ENCODE data around the gene APLNR.

The APLNR gene

GRCh38 chr11:57248780-57249383, 11.8 kb upstream of the APLNR start:
- Histone ChIP-seq H4K20me1 (ENCODE audit: insufficient read depth, low read length) (no peaks in the 10 kb centered on the region), H3K36me3 (ENCODE audit: insufficient read depth, low read length) (no peaks in the 10 kb centered on the region), H3K4me1 (ENCODE audit: insufficient read depth, low read length) (no peaks in the 10 kb centered on the region), H3K27me3 (ENCODE audit: insufficient read depth, low read length, poor library complexity) (peaks cover 10% of the 10 kb centered on the region), H3K4me2 (ENCODE audit: insufficient read depth, low read length) (no peak overlapping the region), H3K79me2 (ENCODE audit: insufficient read depth, low read length) (no peaks in the 10 kb centered on the region), H3K9ac (ENCODE audit: low read depth, low read length) (no peak overlapping the region), H2AFZ (ENCODE audit: low read depth, low read length) (no peak overlapping the region; the same call in 1 of the 2 replicates), H3K4me3 (ENCODE audit: low read depth in 1 of 2, low read length in 2 of 2) (no peak overlapping the region), H3K9me3 (ENCODE audit: insufficient read depth, low read length, severe bottlenecking) (no peaks in the 10 kb centered on the region), H3K27ac (ENCODE audit: low read length) (no peak overlapping the region)
- ATAC-seq (ENCODE audit: insufficient read depth, low read depth) (peak; percentile 72), DNase-seq (peak; percentile 32)
- peak; percentile 61 for TF ChIP-seq CTCF (IDR thresholded peaks at IDR 0.05; ENCODE audit: borderline replicate concordance, extremely low read depth, low read length, poor library complexity, severe bottlenecking)
- no peak for TF ChIP-seq EZH2 (IDR thresholded peaks at IDR 0.05; ENCODE audit: borderline replicate concordance, low read depth, low read length, severe bottlenecking)

- Histone ChIP-seq H2AFZ (ENCODE audit: low read depth, low read length) (no peak overlapping the region), H3K27me3 (ENCODE audit: insufficient read depth, low read length, poor library complexity) (no peaks in the 10 kb centered on the region), H4K20me1 (ENCODE audit: insufficient read depth, low read length) (peaks cover 3% of the 10 kb centered on the region; the same call in 1 of the 2 replicates), H3K4me3 (ENCODE audit: low read depth in 1 of 2, low read length in 2 of 2) (no peak overlapping the region), H3K9ac (ENCODE audit: low read depth, low read length) (no peak overlapping the region), H3K79me2 (ENCODE audit: insufficient read depth, low read length) (no peaks in the 10 kb centered on the region), H3K4me2 (ENCODE audit: insufficient read depth, low read length) (no peak overlapping the region), H3K36me3 (ENCODE audit: insufficient read depth, low read length) (no peaks in the 10 kb centered on the region), H3K9me3 (ENCODE audit: insufficient read depth, low read length, severe bottlenecking) (no peaks in the 10 kb centered on the region), H3K4me1 (ENCODE audit: insufficient read depth, low read length) (no peaks in the 10 kb centered on the region), H3K27ac (ENCODE audit: low read length) (no peak overlapping the region)
- ATAC-seq (ENCODE audit: insufficient read depth, low read depth) (no peak), DNase-seq (no peak)
- TF ChIP-seq CTCF (IDR thresholded peaks at IDR 0.05; ENCODE audit: borderline replicate concordance, extremely low read depth, low read length, poor library complexity, severe bottlenecking), result no peak
- TF ChIP-seq EZH2 (IDR thresholded peaks at IDR 0.05; ENCODE audit: borderline replicate concordance, low read depth, low read length, severe bottlenecking), result no peak
These were observed 7.9 kb upstream of the APLNR start for GRCh38 chr11:57244911-57245310.

GRCh38 chr11:57241353-57241972, 4.4 kb upstream of the APLNR start:
- no peak overlapping the region for H3K27ac ChIP-seq (ENCODE audit: low read length)
- H3K4me1 ChIP-seq (ENCODE audit: insufficient read depth, low read length), result no peaks in the 10 kb centered on the region
- no peak for ATAC-seq (ENCODE audit: insufficient read depth, low read depth)
- H3K27me3 ChIP-seq (ENCODE audit: insufficient read depth, low read length, poor library complexity), result no peaks in the 10 kb centered on the region
- no peak for DNase-seq
- H3K9me3 ChIP-seq (ENCODE audit: insufficient read depth, low read length, severe bottlenecking), result no peaks in the 10 kb centered on the region
- H3K36me3 ChIP-seq (ENCODE audit: insufficient read depth, low read length), result no peaks in the 10 kb centered on the region
- TF ChIP-seq EZH2 (IDR thresholded peaks at IDR 0.05; ENCODE audit: borderline replicate concordance, low read depth, low read length, severe bottlenecking) (no peak), CTCF (IDR thresholded peaks at IDR 0.05; ENCODE audit: borderline replicate concordance, extremely low read depth, low read length, poor library complexity, severe bottlenecking) (no peak)
- H3K4me3 ChIP-seq (ENCODE audit: low read depth in 1 of 2, low read length in 2 of 2), result no peak overlapping the region
- no peak overlapping the region for H2AFZ ChIP-seq (ENCODE audit: low read depth, low read length)
- H3K4me2 ChIP-seq (ENCODE audit: insufficient read depth, low read length), result no peak overlapping the region
- H3K79me2 ChIP-seq (ENCODE audit: insufficient read depth, low read length), result no peaks in the 10 kb centered on the region
- H3K9ac ChIP-seq (ENCODE audit: low read depth, low read length), result no peak overlapping the region
- H4K20me1 ChIP-seq (ENCODE audit: insufficient read depth, low read length), result peaks cover 3% of the 10 kb centered on the region; the same call in 1 of the 2 replicates
